ENCODE data around the gene DOCK6. TPM values are rescaled to one million over a fixed set of nuclear protein-coding genes. Genes with fewer than 3 reads are reported as not detected.

The DOCK6 gene
- total RNA-seq, 1 experiment from 2014 or later = 88.8 TPM

DNA sequence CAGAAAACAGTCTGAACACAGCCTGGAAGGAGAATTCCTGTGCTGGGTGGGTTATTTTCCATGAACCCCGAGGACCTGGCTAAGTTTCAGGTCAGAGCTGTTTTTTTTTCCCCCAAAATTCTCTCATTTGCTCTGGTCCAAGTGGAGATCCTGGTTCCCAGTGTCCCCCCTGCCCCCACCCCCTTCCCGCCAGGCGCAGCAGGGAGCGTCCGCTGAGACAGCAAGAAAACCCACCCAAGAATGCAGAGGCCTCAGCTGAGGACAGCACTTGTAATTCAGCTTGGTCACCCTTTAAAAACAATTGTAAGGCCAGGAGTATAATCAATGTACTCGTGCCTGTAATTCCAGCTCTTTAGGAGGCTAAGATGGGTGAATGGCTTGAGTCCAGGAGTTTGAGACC lies 22.2 kb upstream of the DOCK6 start (continued):
- TF ChIP-seq, protein P1, sequence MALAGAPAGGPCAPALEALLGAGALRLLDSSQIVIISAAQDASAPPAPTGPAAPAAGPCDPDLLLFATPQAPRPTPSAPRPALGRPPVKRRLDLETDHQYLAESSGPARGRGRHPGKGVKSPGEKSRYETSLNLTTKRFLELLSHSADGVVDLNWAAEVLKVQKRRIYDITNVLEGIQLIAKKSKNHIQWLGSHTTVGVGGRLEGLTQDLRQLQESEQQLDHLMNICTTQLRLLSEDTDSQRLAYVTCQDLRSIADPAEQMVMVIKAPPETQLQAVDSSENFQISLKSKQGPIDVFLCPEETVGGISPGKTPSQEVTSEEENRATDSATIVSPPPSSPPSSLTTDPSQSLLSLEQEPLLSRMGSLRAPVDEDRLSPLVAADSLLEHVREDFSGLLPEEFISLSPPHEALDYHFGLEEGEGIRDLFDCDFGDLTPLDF (CRISPR knock-in tag; IDR thresholded peaks at IDR 0.05) = no peak
- TF ChIP-seq NFATC4 (CRISPR knock-in tag; IDR thresholded peaks at IDR 0.05) (no peak), TEAD1 (CRISPR knock-in tag; IDR thresholded peaks at IDR 0.05) (no peak), GTF2I (CRISPR knock-in tag; conservative IDR thresholded peaks at IDR 0.05) (no peak), JUN (CRISPR knock-in tag; IDR thresholded peaks at IDR 0.05) (no peak), IRF2 (CRISPR knock-in tag; IDR thresholded peaks at IDR 0.05; ENCODE audit: borderline replicate concordance, low read depth) (no peak)
- TF ChIP-seq, protein P2, sequence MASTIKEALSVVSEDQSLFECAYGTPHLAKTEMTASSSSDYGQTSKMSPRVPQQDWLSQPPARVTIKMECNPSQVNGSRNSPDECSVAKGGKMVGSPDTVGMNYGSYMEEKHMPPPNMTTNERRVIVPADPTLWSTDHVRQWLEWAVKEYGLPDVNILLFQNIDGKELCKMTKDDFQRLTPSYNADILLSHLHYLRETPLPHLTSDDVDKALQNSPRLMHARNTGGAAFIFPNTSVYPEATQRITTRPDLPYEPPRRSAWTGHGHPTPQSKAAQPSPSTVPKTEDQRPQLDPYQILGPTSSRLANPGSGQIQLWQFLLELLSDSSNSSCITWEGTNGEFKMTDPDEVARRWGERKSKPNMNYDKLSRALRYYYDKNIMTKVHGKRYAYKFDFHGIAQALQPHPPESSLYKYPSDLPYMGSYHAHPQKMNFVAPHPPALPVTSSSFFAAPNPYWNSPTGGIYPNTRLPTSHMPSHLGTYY (CRISPR knock-in tag; IDR thresholded peaks at IDR 0.05) = no peak
- TF ChIP-seq, protein P3, sequence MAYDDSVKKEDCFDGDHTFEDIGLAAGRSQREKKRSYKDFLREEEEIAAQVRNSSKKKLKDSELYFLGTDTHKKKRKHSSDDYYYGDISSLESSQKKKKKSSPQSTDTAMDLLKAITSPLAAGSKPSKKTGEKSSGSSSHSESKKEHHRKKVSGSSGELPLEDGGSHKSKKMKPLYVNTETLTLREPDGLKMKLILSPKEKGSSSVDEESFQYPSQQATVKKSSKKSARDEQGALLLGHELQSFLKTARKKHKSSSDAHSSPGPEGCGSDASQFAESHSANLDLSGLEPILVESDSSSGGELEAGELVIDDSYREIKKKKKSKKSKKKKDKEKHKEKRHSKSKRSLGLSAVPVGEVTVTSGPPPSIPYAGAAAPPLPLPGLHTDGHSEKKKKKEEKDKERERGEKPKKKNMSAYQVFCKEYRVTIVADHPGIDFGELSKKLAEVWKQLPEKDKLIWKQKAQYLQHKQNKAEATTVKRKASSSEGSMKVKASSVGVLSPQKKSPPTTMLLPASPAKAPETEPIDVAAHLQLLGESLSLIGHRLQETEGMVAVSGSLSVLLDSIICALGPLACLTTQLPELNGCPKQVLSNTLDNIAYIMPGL (CRISPR knock-in tag; IDR thresholded peaks at IDR 0.05) = no peak
- TF ChIP-seq, protein P4, sequence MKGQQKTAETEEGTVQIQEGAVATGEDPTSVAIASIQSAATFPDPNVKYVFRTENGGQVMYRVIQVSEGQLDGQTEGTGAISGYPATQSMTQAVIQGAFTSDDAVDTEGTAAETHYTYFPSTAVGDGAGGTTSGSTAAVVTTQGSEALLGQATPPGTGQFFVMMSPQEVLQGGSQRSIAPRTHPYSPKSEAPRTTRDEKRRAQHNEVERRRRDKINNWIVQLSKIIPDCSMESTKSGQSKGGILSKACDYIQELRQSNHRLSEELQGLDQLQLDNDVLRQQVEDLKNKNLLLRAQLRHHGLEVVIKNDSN (CRISPR knock-in tag; IDR thresholded peaks at IDR 0.05) = no peak

DNA sequence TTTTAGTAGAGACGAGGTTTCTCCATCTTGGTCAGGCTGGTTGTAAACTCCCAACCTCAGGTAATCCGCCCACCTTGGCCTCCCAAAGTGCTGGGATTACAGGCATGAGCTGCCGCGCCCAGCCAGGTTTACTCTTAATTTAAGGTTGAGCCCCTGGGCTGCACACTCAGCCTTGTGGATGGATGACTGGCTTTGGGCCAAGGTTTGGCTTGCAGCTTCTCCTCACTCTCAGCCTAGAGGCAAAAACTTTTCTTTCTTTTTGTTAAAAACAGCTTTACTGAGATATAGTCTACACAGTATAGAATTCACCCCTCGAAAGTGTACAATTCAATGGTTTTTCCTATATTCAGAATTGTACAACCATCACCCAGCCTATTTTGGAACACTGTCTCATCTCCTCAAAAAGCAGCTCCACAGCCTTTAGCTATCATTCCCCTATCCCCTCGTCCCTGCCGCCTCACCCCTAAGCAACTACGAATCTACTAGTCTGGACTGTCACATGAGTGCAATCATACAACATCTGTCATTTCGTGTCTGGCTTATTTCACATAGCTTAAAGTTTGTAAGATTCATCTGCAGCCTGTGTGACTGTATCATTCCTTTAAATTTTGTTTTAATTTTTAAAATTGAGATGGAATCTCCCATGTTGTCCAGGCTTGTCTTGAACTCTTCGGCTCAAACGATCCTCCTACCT lies 19.2 kb upstream of the DOCK6 start:
- H3K36me3 Mint-ChIP-seq = peaks cover 9% of the 10 kb centered on the region
- peaks cover 14% of the 10 kb centered on the region for H3K9me3 Mint-ChIP-seq
- ATAC-seq = no peak
- no peak for TF ChIP-seq ZNF232 (CRISPR knock-in tag; IDR thresholded peaks at IDR 0.05)
- no peak for TF ChIP-seq ESRRA (CRISPR knock-in tag; IDR thresholded peaks at IDR 0.05; ENCODE audit: borderline replicate concordance)
- no peak for TF ChIP-seq EMX1 (CRISPR knock-in tag; IDR thresholded peaks at IDR 0.05)
- TF ChIP-seq, protein P5, sequence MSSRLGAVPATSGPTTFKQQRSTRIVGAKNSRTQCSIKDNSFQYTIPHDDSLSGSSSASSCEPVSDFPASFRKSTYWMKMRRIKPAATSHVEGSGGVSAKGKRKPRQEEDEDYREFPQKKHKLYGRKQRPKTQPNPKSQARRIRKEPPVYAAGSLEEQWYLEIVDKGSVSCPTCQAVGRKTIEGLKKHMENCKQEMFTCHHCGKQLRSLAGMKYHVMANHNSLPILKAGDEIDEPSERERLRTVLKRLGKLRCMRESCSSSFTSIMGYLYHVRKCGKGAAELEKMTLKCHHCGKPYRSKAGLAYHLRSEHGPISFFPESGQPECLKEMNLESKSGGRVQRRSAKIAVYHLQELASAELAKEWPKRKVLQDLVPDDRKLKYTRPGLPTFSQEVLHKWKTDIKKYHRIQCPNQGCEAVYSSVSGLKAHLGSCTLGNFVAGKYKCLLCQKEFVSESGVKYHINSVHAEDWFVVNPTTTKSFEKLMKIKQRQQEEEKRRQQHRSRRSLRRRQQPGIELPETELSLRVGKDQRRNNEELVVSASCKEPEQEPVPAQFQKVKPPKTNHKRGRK (CRISPR knock-in tag; IDR thresholded peaks at IDR 0.05; ENCODE audit: borderline replicate concordance) = no peak
- no peak for TF ChIP-seq JAZF1 (CRISPR knock-in tag; IDR thresholded peaks at IDR 0.05)
- TF ChIP-seq, protein P6, sequence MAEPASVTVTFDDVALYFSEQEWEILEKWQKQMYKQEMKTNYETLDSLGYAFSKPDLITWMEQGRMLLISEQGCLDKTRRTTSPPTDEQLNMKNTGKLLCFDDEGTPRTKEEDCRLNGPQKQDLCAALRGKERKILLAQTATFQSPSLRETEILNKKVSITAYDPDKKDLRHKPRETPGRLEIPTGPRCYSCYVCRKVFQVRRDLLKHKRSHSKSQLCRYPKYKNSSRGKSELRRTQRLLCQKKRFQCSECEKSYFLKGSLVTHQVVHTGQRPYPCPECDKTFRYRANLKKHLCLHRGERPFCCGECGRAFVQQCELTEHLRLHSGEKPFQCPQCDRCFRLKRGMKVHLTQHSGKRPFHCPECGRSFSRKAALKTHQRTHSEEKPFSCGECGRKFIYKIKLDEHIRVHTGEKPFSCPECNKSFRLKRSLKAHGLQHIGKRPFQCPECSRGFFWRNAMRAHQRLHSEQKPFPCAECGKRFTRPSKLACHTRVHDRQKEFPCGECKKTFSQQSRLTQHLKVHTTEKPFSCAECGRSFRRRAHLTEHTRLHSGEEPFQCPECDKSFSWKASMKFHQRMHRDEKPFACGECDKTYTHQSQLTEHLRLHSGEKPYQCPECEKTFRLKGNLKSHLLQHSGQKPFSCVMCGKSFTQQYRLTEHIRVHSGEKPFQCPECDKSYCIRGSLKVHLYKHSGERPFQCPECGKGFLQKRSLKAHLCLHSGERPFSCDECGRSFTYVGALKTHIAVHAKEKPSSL (CRISPR knock-in tag; conservative IDR thresholded peaks at IDR 0.05) = no peak
- no peak for TF ChIP-seq ZNF138 (CRISPR knock-in tag; conservative IDR thresholded peaks at IDR 0.05)
- TF ChIP-seq, protein P7, sequence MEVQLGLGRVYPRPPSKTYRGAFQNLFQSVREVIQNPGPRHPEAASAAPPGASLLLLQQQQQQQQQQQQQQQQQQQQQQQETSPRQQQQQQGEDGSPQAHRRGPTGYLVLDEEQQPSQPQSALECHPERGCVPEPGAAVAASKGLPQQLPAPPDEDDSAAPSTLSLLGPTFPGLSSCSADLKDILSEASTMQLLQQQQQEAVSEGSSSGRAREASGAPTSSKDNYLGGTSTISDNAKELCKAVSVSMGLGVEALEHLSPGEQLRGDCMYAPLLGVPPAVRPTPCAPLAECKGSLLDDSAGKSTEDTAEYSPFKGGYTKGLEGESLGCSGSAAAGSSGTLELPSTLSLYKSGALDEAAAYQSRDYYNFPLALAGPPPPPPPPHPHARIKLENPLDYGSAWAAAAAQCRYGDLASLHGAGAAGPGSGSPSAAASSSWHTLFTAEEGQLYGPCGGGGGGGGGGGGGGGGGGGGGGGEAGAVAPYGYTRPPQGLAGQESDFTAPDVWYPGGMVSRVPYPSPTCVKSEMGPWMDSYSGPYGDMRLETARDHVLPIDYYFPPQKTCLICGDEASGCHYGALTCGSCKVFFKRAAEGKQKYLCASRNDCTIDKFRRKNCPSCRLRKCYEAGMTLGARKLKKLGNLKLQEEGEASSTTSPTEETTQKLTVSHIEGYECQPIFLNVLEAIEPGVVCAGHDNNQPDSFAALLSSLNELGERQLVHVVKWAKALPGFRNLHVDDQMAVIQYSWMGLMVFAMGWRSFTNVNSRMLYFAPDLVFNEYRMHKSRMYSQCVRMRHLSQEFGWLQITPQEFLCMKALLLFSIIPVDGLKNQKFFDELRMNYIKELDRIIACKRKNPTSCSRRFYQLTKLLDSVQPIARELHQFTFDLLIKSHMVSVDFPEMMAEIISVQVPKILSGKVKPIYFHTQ (CRISPR knock-in tag; IDR thresholded peaks at IDR 0.05) = no peak
- TF ChIP-seq NR1H2 (CRISPR knock-in tag; IDR thresholded peaks at IDR 0.05) = no peak
- TF ChIP-seq FOXK1 (CRISPR knock-in tag; IDR thresholded peaks at IDR 0.05) = no peak
- no peak for TF ChIP-seq GRHL2 (CRISPR knock-in tag; IDR thresholded peaks at IDR 0.05; ENCODE audit: insufficient replicate concordance, severe bottlenecking)
- no peaks in the 10 kb centered on the region for H3K4me1 Mint-ChIP-seq
- DNase-seq (ENCODE audit: low spot score) = no peak
- no peak overlapping the region for H3K27ac Mint-ChIP-seq
- peaks cover 12% of the 10 kb centered on the region for H3K27me3 Mint-ChIP-seq (ENCODE audit: low read depth)
- POLR2A ChIA-PET = interaction anchor here (0.6 kb wide), 1 partner anchor 1613 kb away, joined by 6 read pairs; no protein-coding TSS in a partner anchor
- CTCF ChIA-PET = interaction anchor here (0.6 to 1.0 kb wide), 3 partner anchors 12 to 289 kb away, joined by 3 to 6 read pairs (median 5); no protein-coding TSS in a partner anchor
- no peak overlapping the region for H3K4me3 Mint-ChIP-seq

Data from WTC11 (cell line).